PC-9 (cell line): ENCODE results near the gene TXLNB.

ENCODE experiments used
- EZH2 ChIP-seq: fragments of 200-600 bp; sonication (generic); IDR thresholded peaks from 2 replicates; pipeline ENCODE4 v1.8.0; 2017; ENCODE audit warnings: antibody characterized with exemption, low read depth
- TF ChIP-seq, protein P1 (sequence below): fragments of 200-600 bp; sonication (generic); conservative IDR thresholded peaks from 2 replicates; pipeline ENCODE4 v1.6.1; 2017; ENCODE audit warnings: mixed run types, antibody characterized with exemption, mild to moderate bottlenecking, moderate library complexity

DNA sequence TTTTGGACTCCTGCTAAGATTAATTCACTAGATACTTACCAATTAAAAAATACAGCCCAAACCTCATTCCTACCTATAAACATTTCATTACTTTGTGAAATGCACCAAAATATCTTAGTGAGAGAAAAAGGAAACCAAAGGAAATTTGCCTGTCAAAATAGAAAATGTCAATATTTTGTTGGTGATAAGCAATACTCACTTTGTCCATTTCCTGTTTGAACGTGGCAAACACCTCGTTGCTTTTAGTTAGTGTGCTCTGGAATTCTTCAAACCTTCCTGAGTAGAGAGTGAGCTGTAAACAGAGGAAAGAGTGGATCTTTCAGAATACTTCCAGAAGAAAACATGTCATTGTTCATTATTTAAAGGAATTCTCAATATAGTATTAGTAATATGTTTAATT is 44.2 kb downstream of the TXLNB start:
- TF ChIP-seq, protein P1, sequence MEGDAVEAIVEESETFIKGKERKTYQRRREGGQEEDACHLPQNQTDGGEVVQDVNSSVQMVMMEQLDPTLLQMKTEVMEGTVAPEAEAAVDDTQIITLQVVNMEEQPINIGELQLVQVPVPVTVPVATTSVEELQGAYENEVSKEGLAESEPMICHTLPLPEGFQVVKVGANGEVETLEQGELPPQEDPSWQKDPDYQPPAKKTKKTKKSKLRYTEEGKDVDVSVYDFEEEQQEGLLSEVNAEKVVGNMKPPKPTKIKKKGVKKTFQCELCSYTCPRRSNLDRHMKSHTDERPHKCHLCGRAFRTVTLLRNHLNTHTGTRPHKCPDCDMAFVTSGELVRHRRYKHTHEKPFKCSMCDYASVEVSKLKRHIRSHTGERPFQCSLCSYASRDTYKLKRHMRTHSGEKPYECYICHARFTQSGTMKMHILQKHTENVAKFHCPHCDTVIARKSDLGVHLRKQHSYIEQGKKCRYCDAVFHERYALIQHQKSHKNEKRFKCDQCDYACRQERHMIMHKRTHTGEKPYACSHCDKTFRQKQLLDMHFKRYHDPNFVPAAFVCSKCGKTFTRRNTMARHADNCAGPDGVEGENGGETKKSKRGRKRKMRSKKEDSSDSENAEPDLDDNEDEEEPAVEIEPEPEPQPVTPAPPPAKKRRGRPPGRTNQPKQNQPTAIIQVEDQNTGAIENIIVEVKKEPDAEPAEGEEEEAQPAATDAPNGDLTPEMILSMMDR: no peak
- TF ChIP-seq EZH2: no peak
